Lung (tissue), 12 donors: Measurements from ENCODE around the gene E4F1. TPM values are rescaled to one million over a fixed set of nuclear protein-coding genes. Genes with fewer than 3 reads are reported as not detected.

ENCODE experiments used
- ATAC-seq: fragments of 200-7000 bp; cut with Tn5 transposase; one replicate; pipeline ENCODE4 v1.9.1; 2020; ENCODE audit warnings: moderate number of reproducible peaks; ENCODE audit not compliant: insufficient read depth, low FRiP score
- DNase-seq, 3 donors: peaks; one replicate each; pipeline ENCODE4 v3.0.0-alpha.2; 2013 to 2017
- H3K27ac ChIP-seq, 2 donors: one replicate each; pipeline ENCODE4 v1.5.1; 2013; ENCODE audit warnings: mild to moderate bottlenecking in 2 of 2, moderate library complexity in 2 of 2, control low read depth in 1 of 2, inconsistent platforms in 1 of 2, low read depth in 1 of 2, low read length in 1 of 2
- H3K27me3 ChIP-seq, 3 donors: one replicate each; pipeline ENCODE4 v1.5.1; 2013; ENCODE audit warnings: low read length in 2 of 3; ENCODE audit not compliant: control insufficient read depth in 3 of 3, insufficient read depth in 3 of 3
- H3K36me3 ChIP-seq, 4 donors: one replicate each; pipeline ENCODE4 v1.5.1; 2013; ENCODE audit warnings: low read length in 4 of 4, mild to moderate bottlenecking in 1 of 4, moderate library complexity in 1 of 4; ENCODE audit not compliant: control insufficient read depth in 4 of 4, insufficient read depth in 4 of 4
- H3K4me1 ChIP-seq, 5 donors: one replicate each; pipeline ENCODE4 v1.5.1; 2013; ENCODE audit warnings: low read length in 5 of 5, mild to moderate bottlenecking in 2 of 5, moderate library complexity in 1 of 5; ENCODE audit not compliant: control insufficient read depth in 5 of 5, insufficient read depth in 5 of 5
- H3K4me3 ChIP-seq: one replicate; pipeline ENCODE4 v1.5.1; 2013; ENCODE audit warnings: mild to moderate bottlenecking, control low read depth, moderate library complexity
- H3K9ac ChIP-seq, 2 donors: one replicate each; pipeline ENCODE4 v1.5.1; 2013; ENCODE audit warnings: low read length in 2 of 2, control low read depth in 1 of 2; ENCODE audit not compliant: insufficient read depth in 1 of 2
- H3K9me3 ChIP-seq, 4 donors: one replicate each; pipeline ENCODE4 v1.5.1; 2013; ENCODE audit warnings: low read length in 3 of 4, mild to moderate bottlenecking in 1 of 4, moderate library complexity in 1 of 4; ENCODE audit not compliant: control insufficient read depth in 4 of 4, insufficient read depth in 3 of 4
- WGBS, 2 donors: extraction: QIAGEN DNeasy Blood & Tissue Kit; methylation state at CpG; one replicate each; pipeline ENCODE4 v1.1.7; 2013; 5-methylcytosine and 5-hydroxymethylcytosine counted together
- polyA plus RNA-seq, 2 donors: library from polyadenylated mRNA; stranded (reverse); fragments of 200-250 nt; gene quantifications; one replicate each; pipeline ENCODE4 v1.2.1, GENCODE V29; 2013
- total RNA-seq, 2 donors: library from RNA; depleted of rRNA in 1 of 2; stranded (reverse); fragments of >200 nt in 1 of 2; gene quantifications; one replicate each; pipeline ENCODE4 v1.2.1, GENCODE V29; 2014 to 2021
- TF ChIP-seq, protein P1 (sequence below): IDR thresholded peaks from 2 replicates; pipeline ENCODE4 v1.5.1; 2012; ENCODE audit warnings: mild to moderate bottlenecking; ENCODE audit errors: control extremely low read depth, extremely low read depth
- donor health status: control.
- donor health status: control.
- donor health status: Bipolar disorder and iron deficiency.
- donor health status: healthy.
- donor health status: DM: yes; HTN: yes; CAD: no.

Gene E4F1
- total and polyA plus RNA-seq, 4 donors: 21.0 to 30.2 (median 24.8) TPM

DNA sequence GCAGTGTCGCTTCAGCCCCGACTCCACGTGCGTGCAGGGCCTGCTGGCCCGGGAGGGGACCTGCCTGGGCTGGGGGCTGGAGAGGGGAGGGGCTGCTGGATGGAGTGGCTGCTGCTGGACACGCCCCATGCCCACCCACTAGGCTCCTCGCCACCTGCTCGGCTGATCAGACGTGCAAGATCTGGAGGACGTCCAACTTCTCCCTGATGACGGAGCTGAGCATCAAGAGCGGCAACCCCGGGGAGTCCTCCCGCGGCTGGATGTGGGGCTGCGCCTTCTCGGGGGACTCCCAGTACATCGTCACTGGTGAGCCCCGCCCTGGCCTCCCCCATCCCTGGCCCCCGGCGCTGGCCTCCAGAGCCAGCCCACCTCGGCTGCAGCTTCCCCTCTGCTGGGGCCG is 15.1 kb upstream of the E4F1 start:
- ATAC-seq (no peak), DNase-seq (no peak)
- 88% methylated on average over 23 of the region's 23 CpGs for WGBS, 2 donors
- H3K4me3 ChIP-seq: no peak overlapping the region
- H3K27ac ChIP-seq: no peak overlapping the region
- TF ChIP-seq, protein P1, sequence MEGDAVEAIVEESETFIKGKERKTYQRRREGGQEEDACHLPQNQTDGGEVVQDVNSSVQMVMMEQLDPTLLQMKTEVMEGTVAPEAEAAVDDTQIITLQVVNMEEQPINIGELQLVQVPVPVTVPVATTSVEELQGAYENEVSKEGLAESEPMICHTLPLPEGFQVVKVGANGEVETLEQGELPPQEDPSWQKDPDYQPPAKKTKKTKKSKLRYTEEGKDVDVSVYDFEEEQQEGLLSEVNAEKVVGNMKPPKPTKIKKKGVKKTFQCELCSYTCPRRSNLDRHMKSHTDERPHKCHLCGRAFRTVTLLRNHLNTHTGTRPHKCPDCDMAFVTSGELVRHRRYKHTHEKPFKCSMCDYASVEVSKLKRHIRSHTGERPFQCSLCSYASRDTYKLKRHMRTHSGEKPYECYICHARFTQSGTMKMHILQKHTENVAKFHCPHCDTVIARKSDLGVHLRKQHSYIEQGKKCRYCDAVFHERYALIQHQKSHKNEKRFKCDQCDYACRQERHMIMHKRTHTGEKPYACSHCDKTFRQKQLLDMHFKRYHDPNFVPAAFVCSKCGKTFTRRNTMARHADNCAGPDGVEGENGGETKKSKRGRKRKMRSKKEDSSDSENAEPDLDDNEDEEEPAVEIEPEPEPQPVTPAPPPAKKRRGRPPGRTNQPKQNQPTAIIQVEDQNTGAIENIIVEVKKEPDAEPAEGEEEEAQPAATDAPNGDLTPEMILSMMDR: no peak
- peaks cover 3 to 27% (median 8%) of the 10 kb centered on the region in 5 donors for H3K4me1 ChIP-seq
- no peaks in the 10 kb centered on the region for H3K9me3 ChIP-seq
- no peaks in the 10 kb centered on the region for H3K27me3 ChIP-seq
- no peak overlapping the region for H3K9ac ChIP-seq
- H3K36me3 ChIP-seq: peaks cover 0 to 35% (median 4%) of the 10 kb centered on the region in 4 donors

DNA sequence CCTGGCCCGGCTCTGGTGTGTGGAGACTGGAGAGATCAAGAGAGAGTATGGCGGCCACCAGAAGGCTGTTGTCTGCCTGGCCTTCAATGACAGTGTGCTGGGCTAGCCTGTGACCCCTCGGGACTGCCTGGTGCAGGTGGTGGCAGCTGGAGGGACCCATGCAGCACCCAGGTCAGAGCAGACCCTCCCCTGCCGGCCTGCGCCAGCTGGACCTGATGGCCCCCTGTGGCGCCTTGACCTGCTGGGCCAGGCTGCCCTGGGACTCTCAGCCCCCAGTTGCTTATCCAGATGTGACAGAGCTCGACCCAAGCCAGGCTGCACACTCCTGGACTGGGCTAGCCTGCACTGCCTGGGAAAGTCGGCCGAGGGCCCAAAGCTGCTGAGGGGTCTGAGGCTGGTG is 14.6 kb upstream of the E4F1 start:
- H3K36me3 ChIP-seq: peaks cover 0 to 35% (median 4%) of the 10 kb centered on the region in 4 donors
- WGBS, 2 donors: 94 to 96% methylated on average over 9 of the region's 9 CpGs
- TF ChIP-seq, protein P1: no peak
- H3K27ac ChIP-seq: no peak overlapping the region
- H3K4me3 ChIP-seq: no peak overlapping the region
- H3K9me3 ChIP-seq: no peaks in the 10 kb centered on the region
- DNase-seq: no peak
- H3K9ac ChIP-seq: no peak overlapping the region
- no peaks in the 10 kb centered on the region for H3K27me3 ChIP-seq
- peaks cover 4 to 30% (median 12%) of the 10 kb centered on the region in 5 donors for H3K4me1 ChIP-seq
- ATAC-seq: no peak

DNA sequence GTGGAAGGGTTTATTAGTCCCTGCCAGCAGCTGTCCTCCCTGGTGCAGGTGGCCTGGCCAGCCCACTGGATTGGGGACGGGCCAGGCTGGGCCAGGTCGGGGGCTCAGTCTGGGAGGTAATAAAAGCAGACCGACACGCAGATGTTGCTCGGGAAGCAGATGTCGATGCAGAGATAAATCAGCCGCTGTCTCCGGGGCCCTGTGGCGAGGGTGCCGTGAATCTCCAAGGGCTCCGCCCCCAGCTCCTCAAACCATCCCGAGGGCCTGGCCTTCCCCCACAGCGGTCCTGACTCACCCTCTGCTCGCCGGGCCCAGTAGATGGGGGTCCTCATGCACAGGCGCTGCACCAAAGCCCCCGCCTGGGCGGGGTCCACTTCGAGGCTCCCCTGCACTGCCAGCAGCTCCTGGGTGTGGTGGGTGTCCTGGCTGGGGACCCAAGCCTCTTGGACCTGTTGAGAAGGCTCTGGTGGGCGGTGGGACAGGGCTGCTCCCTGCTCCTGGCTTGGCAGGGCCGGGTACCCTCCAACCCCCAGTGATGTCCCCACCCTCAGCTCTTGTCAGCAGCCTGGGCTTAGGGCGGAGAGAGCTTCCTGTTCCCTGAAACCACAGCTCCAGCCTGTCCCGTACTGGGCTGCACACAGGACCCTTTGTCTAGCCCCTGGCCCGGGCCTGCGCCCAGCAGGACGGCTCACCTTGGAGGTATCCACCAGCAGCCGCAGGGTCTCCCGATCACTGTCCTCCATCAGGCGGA is 14.0 kb upstream of the E4F1 start:
- Histone ChIP-seq H3K4me1 (peaks cover 4 to 31% (median 12%) of the 10 kb centered on the region in 5 donors), H3K9me3 (no peaks in the 10 kb centered on the region), H3K27me3 (no peaks in the 10 kb centered on the region), H3K9ac (no peak overlapping the region), H3K27ac (no peak overlapping the region), H3K36me3 (peaks cover 0 to 35% (median 4%) of the 10 kb centered on the region in 4 donors), H3K4me3 (no peak overlapping the region)
- DNase-seq (no peak), ATAC-seq (no peak)
- WGBS, 2 donors: 89 to 91% methylated on average over 29 of the region's 29 CpGs
- TF ChIP-seq, protein P1: no peak
